GM23248 (cell line): ENCODE data around the gene DNAAF8. TPM values are rescaled to one million over a fixed set of nuclear protein-coding genes. Genes with fewer than 3 reads are reported as not detected.

Experiments
- DNase-seq: peaks from one replicate; pipeline ENCODE4 v3.0.0-alpha.2; 2015
- H2AFZ ChIP-seq: fragments of 200-600 bp; sonication (generic); 2 replicates; pipeline ENCODE4 v1.6.1; 2016; ENCODE audit warnings: antibody characterized with exemption
- H3F3A ChIP-seq: fragments of 200-600 bp; sonication (generic); 2 replicates; pipeline ENCODE4 v1.6.1; 2016; ENCODE audit warnings: mild to moderate bottlenecking, antibody characterized with exemption, mixed run types; ENCODE audit not compliant: insufficient read depth
- H3K27ac ChIP-seq: fragments of 200-600 bp; sonication (generic); 2 replicates; pipeline ENCODE4 v1.5.1; 2016; ENCODE audit warnings: mild to moderate bottlenecking
- H3K27me3 ChIP-seq: fragments of 200-600 bp; sonication (generic); replicated peaks from 2 replicates; pipeline ENCODE4 v1.6.1; 2016; ENCODE audit warnings: mild to moderate bottlenecking; ENCODE audit not compliant: insufficient read depth
- H3K36me3 ChIP-seq: fragments of 200-600 bp; sonication (generic); 2 replicates; pipeline ENCODE4 v1.6.1; 2016; ENCODE audit warnings: low read depth, mild to moderate bottlenecking
- H3K4me1 ChIP-seq: fragments of 200-600 bp; sonication (generic); 2 replicates; pipeline ENCODE4 v1.6.1; 2016; ENCODE audit warnings: mild to moderate bottlenecking; ENCODE audit not compliant: insufficient read depth
- H3K4me2 ChIP-seq: fragments of 200-600 bp; sonication (generic); one replicate; pipeline ENCODE4 v1.6.1; 2016; ENCODE audit warnings: mild to moderate bottlenecking; ENCODE audit not compliant: unreplicated experiment
- H3K4me3 ChIP-seq: fragments of 200-600 bp; sonication (generic); 2 replicates; pipeline ENCODE4 v1.5.1; 2016; ENCODE audit warnings: mild to moderate bottlenecking
- H3K79me2 ChIP-seq: fragments of 200-600 bp; sonication (generic); 2 replicates; pipeline ENCODE4 v1.6.1; 2016; ENCODE audit warnings: mild to moderate bottlenecking; ENCODE audit not compliant: insufficient read depth
- H3K9ac ChIP-seq: fragments of 200-600 bp; sonication (generic); 2 replicates; pipeline ENCODE4 v1.6.1; 2016; ENCODE audit warnings: mild to moderate bottlenecking
- H3K9me2 ChIP-seq: fragments of 200-600 bp; sonication (generic); 2 replicates; pipeline ENCODE4 v1.6.1; 2016; ENCODE audit warnings: mixed run types, mild to moderate bottlenecking, moderate library complexity; ENCODE audit not compliant: insufficient read depth
- H3K9me3 ChIP-seq: fragments of 200-600 bp; sonication (generic); one replicate; pipeline ENCODE4 v1.6.1; 2017; ENCODE audit warnings: low read depth
- H4K20me1 ChIP-seq: fragments of 200-600 bp; sonication (generic); 2 replicates; pipeline ENCODE4 v1.6.0; 2016; ENCODE audit not compliant: insufficient read depth
- EZH2 ChIP-seq: fragments of 200-600 bp; sonication (generic); IDR thresholded peaks from 2 replicates; pipeline ENCODE4 v1.6.1; 2018; ENCODE audit warnings: antibody characterized with exemption, mild to moderate bottlenecking; ENCODE audit not compliant: insufficient read depth, poor library complexity, severe bottlenecking
- EZH2phosphoT487 ChIP-seq: fragments of 200-600 bp; sonication (generic); IDR thresholded peaks from 2 replicates; pipeline ENCODE4 v1.6.1; 2018; ENCODE audit warnings: antibody characterized with exemption, moderate library complexity, mild to moderate bottlenecking, low read depth; ENCODE audit not compliant: insufficient read depth
- WGBS, 2 experiments: methylation state at CpG; one replicate each; pipeline ENCODE4 v1.1.6; 2015 to 2017; ENCODE audit warnings: low lambda C conversion rate in 2 of 2, low coverage in 1 of 2; ENCODE audit errors: missing lambda C conversion rate in 2 of 2; 5-methylcytosine and 5-hydroxymethylcytosine counted together
- in situ Hi-C: fragments of 300-500 bp; cut with MboI; formaldehyde crosslinking; loops from 2 replicates; pipeline ENCODE4 v1.15.0; 2020
- polyA plus RNA-seq: library from polyadenylated mRNA; unstranded; fragments of >200 nt; fragmentation: Nextera tagmentation; extraction: Ambion mirVana; gene quantifications from 2 replicates; pipeline ENCODE4 v1.2.1, GENCODE V29; 2016
- small RNA-seq: library from RNA; depleted of rRNA; stranded (forward); fragments of <200 nt; gene quantifications from one replicate; pipeline ENCODE3, GENCODE V24; 2014; ENCODE audit warnings: low read depth, low replicate concordance
- total RNA-seq: library from RNA; depleted of rRNA; stranded (reverse); fragments of >200 nt; shearing (Covaris generic); gene quantifications from 2 replicates; pipeline ENCODE4 v1.2.3, GENCODE V29; 2014; rRNA removed

DNAAF8 gene
- total and polyA plus RNA-seq, 2 experiments from 2014 or later = 0.86 to 1.7 TPM

DNA sequence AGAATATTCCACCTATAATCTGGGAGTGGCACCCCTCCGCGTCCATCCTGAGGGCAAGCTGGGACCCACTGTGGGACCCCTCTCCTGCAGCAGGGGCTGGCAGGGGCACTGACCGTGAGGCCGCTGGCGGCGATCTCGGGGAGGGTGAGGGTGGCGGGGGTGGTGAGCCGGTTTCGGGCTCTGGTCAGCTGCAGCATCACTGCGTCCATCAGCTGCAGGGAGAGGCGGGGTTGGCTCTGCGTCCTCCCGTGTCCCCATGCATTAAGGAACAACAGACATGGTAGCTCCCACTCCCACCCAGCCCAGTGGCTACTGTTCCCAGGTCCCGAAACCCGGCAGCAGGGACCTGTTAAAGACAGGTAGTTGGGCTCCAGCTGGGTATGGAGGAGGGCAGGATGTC lies 64.1 kb downstream of the DNAAF8 start:
- Histone ChIP-seq H2AFZ (no peak overlapping the region), H3K27me3 (no peaks in the 10 kb centered on the region)
- no peak for TF ChIP-seq EZH2phosphoT487
- no peak for TF ChIP-seq EZH2

More for the DNA sequence above, 64.1 kb downstream of the DNAAF8 start:
- Histone ChIP-seq H3K4me2 (no peak overlapping the region), H3K9ac (no peak overlapping the region), H3K79me2 (no peaks in the 10 kb centered on the region), H3K9me3 (no peaks in the 10 kb centered on the region), H3K4me1 (no peaks in the 10 kb centered on the region; the same call in none of the 2 replicates), H3K4me3 (no peak overlapping the region), H3K9me2 (no peaks in the 10 kb centered on the region), H3F3A (peaks cover 5% of the 10 kb centered on the region; the same call in 1 of the 2 replicates), H3K27ac (no peak overlapping the region), H3K36me3 (no peaks in the 10 kb centered on the region), H4K20me1 (no peaks in the 10 kb centered on the region)
- no peak for DNase-seq
- 81 to 94% methylated on average over 9 to 14 of the region's 16 CpGs for WGBS, 2 experiments
- in situ Hi-C loops = no loop called here

Small RNAs within 50 kb of the gene (small RNA-seq; reads per million reads assigned to genes)
- not detected for gene RF00017

Other genes starting within 250 kb of the DNAAF8 start
- gene CDIP1, start 195.8 kb upstream of the DNAAF8 start, total RNA-seq = 14.7 and 20.7 TPM in 2 replicates
- 17.7 and 20.3 TPM in 2 replicates for gene CDIP1, start 195.8 kb upstream of the DNAAF8 start, polyA plus RNA-seq
- not detected in 2 replicates for gene C16orf96, start 178.2 kb upstream of the DNAAF8 start, total RNA-seq
- gene C16orf96, start 178.2 kb upstream of the DNAAF8 start, polyA plus RNA-seq = not detected in 2 replicates
- gene UBALD1, start 119.6 kb upstream of the DNAAF8 start, total RNA-seq = 9.9 and 17.4 TPM in 2 replicates
- 10.3 and 11.5 TPM in 2 replicates for gene UBALD1, start 119.6 kb upstream of the DNAAF8 start, polyA plus RNA-seq
- gene MGRN1, start 109.7 kb upstream of the DNAAF8 start, total RNA-seq = 26.4 and 30.2 TPM in 2 replicates
- gene MGRN1, start 109.7 kb upstream of the DNAAF8 start, polyA plus RNA-seq = 13.1 and 14.0 TPM in 2 replicates
- gene NUDT16L1, start 41.0 kb upstream of the DNAAF8 start, total RNA-seq = 34.8 and 43.6 TPM in 2 replicates
- 42.9 and 43.6 TPM in 2 replicates for gene NUDT16L1, start 41.0 kb upstream of the DNAAF8 start, polyA plus RNA-seq
- gene ANKS3, start 266 bp upstream of the DNAAF8 start, total RNA-seq = 17.6 and 20.0 TPM in 2 replicates
- gene ANKS3, start 266 bp upstream of the DNAAF8 start, polyA plus RNA-seq = 12.8 and 13.0 TPM in 2 replicates
- gene ZNF500, start 32.6 kb downstream of the DNAAF8 start, total RNA-seq = 12.3 and 19.0 TPM in 2 replicates
- 7.4 and 8.8 TPM in 2 replicates for gene ZNF500, start 32.6 kb downstream of the DNAAF8 start, polyA plus RNA-seq
- gene SEPTIN12, start 53.8 kb downstream of the DNAAF8 start, total RNA-seq = not detected in 2 replicates
- not detected in 2 replicates for gene SEPTIN12, start 53.8 kb downstream of the DNAAF8 start, polyA plus RNA-seq
- not detected in 2 replicates for gene SMIM22, start 60.8 kb downstream of the DNAAF8 start, total RNA-seq
- not detected in 2 replicates for gene SMIM22, start 60.8 kb downstream of the DNAAF8 start, polyA plus RNA-seq
- 17.7 and 27.3 TPM in 2 replicates for gene ROGDI, start 68.1 kb downstream of the DNAAF8 start, total RNA-seq
- 21.4 and 25.2 TPM in 2 replicates for gene ROGDI, start 68.1 kb downstream of the DNAAF8 start, polyA plus RNA-seq
- gene GLYR1, start 112.8 kb downstream of the DNAAF8 start, total RNA-seq = 27.4 and 31.2 TPM in 2 replicates
- gene GLYR1, start 112.8 kb downstream of the DNAAF8 start, polyA plus RNA-seq = 36.6 and 39.9 TPM in 2 replicates
- gene UBN1, start 112.9 kb downstream of the DNAAF8 start, total RNA-seq = 16.4 and 18.1 TPM in 2 replicates
- 9.3 and 9.9 TPM in 2 replicates for gene UBN1, start 112.9 kb downstream of the DNAAF8 start, polyA plus RNA-seq
- 1.2 and 1.9 TPM in 2 replicates for gene PPL, start 202.6 kb downstream of the DNAAF8 start, total RNA-seq
- gene PPL, start 202.6 kb downstream of the DNAAF8 start, polyA plus RNA-seq = 0.94 and 1.7 TPM in 2 replicates
- gene SEC14L5, start 223.8 kb downstream of the DNAAF8 start, total RNA-seq = not detected in 2 replicates
- gene SEC14L5, start 223.8 kb downstream of the DNAAF8 start, polyA plus RNA-seq = not detected in 2 replicates